Hippocampal formation (tissue), 2 donors: ENCODE results near the gene SLC1A3.
A peak's percentile ranks its signal among the peaks of the same experiment; 100 is the strongest.

ENCODE experiments used
- DNase-seq, 2 donors: peaks; one replicate each; lab custom pipeline; 2025; lab: John Stamatoyannopoulos, UW

Gene SLC1A3

DNA sequence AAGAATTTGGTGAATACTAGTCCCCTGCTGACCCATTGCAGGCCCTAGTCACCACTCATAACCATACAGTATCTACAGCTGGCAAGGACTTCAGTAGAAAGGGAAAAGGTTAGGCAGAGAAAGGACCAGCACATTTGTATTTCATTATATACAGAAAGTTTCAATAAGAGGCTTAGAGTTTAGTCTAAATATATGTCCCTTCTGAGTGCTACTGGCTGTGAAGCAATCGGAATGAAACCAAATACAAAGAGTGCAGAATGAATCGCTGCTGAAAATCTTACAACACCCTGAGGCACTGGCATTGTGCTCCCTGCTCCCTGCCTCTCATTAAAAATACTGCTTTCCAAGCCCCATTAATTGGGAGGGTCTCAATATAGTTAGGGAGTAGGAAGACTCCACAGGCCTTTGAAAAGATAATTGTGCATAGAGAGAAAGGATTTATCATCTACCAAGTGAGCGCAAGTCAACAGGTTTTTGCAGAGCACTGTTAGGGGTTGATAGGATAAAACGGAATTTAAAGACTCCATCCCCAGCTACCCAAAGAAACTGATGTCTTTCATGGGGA is 110.8 kb downstream of the SLC1A3 start:
- DNase-seq: no peak

DNA sequence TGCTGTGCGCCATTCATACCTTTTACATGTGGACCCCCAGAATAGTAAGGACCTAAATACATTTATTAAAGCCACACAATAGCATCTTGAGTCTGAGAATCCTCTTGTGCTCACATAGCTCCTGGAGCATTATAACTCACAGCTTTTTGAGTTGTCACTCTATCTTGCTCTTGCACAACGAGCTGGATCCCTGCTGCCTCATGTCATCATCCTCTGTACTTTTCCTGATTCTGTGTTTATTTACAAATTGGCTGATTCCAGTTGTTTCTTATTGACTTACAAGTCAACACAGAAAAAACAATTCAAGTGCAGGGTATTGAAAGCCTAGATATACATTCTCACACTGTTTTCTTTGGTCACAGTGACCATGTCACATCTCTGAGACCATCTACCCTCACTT is 112.9 kb downstream of the SLC1A3 start:
- no peak for DNase-seq

DNA sequence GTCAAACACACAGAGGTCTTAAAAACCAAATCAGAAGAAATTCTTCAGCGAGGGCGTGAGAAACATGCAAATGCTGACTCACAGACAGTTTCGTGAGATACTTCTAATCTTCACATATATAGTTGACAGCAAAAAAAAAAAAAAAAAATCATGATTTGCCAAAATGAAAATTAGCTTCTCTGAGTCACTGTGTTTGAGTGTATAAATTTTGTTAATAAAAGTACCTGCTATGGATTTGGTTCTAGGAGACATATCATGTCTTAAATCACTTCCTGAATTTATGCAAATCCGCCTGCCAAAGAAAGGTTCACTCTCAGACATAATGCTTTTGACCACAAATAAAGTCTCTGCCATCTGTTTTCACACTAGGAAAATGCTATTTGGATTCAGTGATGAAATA is 114.3 kb downstream of the SLC1A3 start:
- DNase-seq: no peak

DNA sequence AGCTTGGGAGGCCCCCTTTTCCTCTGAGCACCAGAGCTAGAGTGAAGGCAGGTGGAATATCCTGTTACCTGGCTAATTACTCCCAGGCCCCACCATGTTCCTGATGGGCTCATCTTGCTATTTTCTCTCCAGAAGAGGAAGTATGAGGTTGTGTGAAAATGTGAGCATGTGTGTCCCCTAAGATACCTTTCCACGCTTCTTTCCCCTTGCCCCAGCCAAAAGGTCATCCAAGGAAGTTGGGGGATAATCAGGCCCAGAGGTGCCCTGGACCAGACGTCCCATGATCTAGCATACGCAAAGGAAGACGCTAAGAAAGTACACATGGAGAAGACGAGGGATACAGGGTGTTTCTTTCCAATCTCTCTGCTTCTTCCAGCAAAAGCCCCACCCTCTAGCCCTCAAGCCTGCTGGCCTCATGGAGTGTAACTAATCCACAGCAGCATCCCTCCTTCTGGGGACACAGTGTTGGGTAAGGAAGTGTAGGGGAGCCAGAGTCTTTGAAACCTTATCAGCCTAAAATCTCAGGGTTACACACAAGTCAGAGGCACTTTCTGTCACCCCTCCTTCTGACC is 115.3 kb downstream of the SLC1A3 start:
- no peak for DNase-seq

DNA sequence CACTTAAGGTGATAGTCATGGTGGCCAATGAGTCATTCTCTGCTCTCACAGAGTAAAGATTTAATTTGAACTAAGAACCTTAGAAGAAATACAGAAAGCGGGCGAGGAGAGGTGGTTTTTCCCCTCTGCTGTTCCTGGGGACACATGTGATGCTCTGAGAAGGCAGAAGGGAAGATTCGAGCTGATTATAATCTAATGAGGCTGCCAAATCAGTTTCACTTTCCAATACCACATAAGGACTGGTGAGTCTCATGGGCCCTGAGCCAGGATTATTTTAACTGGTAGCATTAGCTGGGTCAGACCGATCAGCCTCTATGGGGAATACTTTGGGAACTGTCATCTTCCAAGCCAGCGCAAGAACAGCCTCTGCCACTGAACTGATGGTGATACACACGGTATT is 116.5 kb downstream of the SLC1A3 start:
- DNase-seq: no peak

DNA sequence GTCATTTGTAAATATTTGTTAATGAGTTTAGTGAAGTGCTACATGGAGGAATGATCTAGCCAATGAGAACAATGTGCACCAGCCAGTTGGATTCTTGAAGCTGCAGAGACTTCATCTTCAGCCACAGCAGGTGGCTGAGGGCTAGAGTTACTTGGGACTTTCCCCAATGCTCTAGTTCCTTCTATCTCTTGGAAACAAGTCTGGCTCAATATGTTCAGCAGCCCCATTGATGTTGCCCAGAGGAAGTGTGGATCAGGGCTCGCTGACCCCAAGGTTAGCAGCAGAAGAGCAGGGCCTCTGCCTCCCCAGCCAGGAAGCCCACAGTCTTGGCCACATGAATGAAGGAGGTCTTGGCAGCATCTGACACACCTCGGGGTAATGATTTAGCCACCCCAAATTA is 117.5 kb downstream of the SLC1A3 start:
- DNase-seq: no peak

DNA sequence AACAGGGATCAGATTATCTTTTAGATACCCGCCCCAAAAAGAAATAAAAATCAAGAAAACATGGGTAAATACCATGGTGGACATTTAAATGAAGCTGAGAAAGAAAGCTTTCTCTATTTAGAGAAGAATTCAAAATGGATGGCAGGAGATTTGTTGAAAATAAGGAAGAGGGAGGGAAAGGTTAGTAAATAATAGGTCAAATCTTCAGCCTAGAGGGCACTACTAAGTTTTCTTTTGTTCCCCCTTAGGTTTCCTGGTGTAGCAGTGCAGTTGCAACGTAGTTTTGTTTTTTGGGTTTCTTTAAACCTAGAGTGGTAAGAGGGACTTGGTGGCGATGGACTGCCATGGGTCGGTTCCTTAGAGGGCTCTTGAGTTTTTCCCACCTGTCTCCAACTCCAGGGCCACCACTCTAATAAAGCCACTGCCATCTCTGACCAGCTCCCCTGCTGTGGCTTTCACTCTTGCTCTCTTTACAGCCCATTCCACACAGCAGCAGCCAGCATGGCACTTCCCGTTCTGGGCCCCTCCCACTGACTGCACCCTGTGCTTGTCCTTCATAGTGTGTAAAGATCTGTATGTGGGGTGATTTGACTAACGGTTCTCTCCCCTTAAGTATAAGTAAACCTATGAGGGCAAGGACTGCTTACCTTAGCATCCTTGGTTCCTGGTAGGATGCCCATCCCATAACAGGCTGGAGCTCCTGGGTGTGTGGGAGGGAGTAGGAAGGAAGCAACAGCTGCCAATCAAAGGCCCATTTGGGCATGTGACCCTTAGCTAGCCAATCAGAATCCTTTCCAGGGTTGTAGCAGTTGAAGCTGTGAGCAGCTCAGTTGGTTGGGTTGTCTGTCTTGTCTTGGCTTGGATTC is 118.3 kb downstream of the SLC1A3 start:
- peak in 1 of 2 donors; percentile 26 for DNase-seq

DNA sequence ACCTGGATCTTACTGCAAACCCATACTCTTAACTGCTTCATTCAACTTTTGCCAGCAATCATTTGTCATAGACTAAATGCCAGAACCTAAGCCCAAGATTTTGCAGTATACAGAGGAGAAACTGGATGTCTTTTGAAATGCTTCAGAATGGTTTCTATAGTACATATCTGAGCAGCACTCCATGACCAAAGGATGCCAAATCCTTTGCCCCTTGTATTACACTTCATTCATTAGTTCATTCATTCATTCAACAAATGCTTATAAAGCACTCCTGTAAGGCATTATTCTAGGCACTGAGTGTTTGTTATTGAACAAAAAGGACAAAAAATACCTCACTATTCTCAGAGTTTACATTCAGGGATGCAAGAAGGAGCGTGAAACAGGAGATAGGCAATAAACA is 119.9 kb downstream of the SLC1A3 start:
- no peak for DNase-seq

DNA sequence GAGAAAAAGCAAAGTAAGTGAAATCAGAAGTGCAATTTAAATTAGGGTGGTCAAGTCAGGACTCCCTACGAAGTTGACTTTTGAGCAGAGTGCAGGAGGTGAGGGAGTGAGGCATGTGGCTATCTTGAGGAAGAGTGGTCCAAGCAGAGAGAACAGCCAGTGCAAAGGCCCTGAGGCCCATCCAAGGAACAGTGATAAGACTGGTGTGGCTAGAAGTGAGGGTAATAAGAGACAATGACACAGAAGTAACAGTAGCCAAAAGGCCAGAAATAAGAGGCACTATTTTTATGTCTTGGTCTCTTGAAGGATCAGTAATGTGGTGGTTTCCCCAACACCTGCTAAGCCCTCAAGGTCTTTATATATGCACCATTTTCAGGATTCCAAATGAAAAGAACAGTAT is 120.4 kb downstream of the SLC1A3 start:
- DNase-seq: no peak

DNA sequence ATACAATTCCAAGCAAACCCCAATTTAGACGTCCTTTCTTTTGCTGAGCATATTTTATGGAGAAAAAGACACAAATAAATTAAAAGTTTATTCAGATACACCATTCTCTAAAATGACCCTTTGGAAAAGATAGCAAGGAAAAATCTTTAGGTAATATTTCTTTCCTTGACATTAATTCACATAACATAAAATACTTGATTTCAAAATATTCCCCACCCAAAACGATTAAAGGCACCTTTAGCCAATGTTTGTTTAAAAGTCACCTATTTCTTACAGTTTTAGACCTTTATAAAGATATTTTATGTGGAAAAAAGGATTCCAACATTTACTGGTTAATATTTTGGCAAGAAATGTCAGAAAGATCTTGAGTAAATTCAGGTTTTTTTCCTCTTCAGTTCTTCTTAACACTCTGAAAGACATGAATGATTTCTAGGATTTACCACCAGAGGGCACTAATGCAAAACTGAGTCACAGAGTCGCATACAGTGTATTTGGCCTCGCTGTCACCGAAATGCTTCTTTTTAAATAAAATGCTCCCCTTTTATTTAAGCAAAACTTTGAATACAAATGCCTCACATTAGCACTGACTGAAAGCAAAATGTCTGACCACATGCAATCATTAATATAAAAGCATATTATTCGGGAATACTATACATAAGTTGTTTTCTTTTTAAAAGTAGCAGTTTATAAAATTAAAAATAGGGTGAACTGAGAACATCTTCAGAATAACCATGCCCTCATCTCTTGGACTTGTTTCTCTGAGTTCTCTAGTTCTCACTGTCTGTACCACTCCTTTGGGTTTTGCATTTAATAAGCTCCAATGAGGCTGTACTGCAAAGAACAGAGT is 122.5 kb downstream of the SLC1A3 start:
- peak in 1 of 2 donors; percentile 78 for DNase-seq

DNA sequence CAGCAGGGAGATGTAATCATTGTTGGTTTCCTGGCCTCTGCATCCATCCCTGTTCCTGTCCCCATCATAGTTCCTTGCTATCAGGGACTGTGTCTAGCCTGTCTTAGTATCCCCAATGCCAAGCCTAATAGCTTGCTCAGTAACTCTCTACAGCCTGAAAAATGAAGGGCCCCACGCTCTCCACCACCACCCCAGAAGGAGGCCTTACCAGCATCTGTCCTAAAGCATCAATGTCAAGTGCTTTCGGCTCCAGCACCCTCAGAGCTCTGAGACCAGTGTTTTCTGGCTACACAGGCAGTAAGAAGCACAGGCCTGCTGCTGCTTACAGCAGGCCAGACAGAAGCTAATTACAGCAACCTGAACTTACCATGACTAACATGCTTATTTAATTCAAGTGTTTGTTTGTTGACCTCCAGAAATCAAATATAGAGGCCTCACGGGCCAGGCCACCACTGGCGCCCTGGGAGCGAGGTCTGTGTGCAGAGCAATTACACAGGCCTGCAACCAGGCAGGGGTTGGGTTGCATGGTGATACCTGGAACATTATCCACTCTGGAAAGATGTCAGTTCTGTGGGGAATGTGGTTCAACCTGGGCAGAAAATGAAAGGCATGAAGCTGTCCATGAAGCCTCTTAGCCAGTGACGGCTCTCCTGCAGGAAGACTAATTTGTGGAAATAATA is 124.3 kb downstream of the SLC1A3 start:
- no peak for DNase-seq

DNA sequence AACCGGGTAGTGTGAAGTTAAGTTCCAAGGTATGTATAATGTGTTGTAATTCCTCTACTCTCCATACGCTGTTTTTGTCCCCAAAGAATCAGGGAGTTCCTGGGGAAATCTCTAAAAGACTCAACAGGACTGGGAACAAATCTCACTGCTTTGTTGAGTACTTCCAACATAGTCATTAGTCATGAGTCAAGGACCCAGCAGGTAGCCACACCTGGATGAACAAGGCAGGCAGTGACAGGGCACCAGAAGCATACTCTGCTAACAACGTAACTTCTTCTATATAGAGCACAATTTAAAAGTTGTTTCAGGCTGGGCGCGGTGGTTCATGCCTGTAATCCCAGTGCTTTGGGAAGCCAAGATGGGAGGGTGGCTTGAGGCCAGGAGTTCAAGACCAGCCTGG is 126.8 kb downstream of the SLC1A3 start:
- no peak for DNase-seq

DNA sequence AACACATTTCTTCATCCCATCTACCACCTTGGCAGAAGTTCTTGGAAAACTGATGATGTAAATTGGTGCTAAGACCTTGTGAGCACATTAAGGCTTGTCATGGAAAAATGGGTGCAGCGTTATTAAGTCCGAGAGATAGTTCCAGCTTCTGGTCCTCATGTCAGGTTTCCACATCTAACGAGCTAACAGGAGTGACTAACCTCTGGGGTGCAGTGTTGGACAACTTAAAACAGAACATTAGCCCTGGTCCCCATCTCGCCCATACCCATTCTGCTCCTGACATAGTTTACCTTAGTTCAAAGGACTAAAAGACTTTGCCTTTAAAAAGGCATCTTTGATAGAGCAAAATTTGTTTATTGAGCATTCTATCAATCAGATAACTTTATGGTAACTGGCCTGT is 128.0 kb downstream of the SLC1A3 start:
- DNase-seq: no peak

DNA sequence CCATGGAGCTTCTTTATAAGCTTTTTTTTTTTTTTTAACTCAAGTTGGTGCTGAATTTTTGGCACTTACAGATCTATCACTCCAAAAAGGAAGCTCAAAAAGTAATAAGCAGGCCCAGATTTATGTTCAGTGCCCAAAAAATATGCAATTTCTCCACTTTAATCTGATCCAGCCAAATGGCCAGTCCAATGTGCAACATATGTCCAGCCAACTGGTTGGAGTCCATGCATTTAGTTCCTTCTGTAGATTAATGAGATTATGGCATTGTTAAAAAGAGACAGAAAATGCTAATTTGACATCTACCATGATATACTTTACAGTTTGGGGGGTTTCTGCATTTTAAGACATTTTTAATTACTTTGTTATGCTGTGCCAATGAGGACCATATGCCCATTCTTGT is 129.5 kb downstream of the SLC1A3 start:
- DNase-seq: no peak
